Chondrocyte (in vitro differentiated cells): ENCODE measurements around the gene GALNT13. TPM values are rescaled to one million over a fixed set of nuclear protein-coding genes. Genes with fewer than 3 reads are reported as not detected.

Experiments used
- DNase-seq: peaks from one replicate; pipeline ENCODE4 v3.0.0; 2021; ENCODE audit warnings: mixed read lengths, low spot score
- H3K27ac Mint-ChIP-seq: one replicate; pipeline ENCODE4 v1.8.0; 2021; ENCODE audit warnings: mild to moderate bottlenecking, moderate library complexity, mixed read lengths; ENCODE audit not compliant: unreplicated experiment
- H3K27me3 Mint-ChIP-seq: 2 replicates; pipeline ENCODE4 v1.8.0; 2021; ENCODE audit warnings: low read depth, mixed read lengths
- H3K36me3 Mint-ChIP-seq: 2 replicates; pipeline ENCODE4 v1.8.0; 2021; ENCODE audit warnings: low read depth, mixed read lengths
- H3K4me1 Mint-ChIP-seq: 2 replicates; pipeline ENCODE4 v1.8.0; 2021; ENCODE audit warnings: low read depth, mild to moderate bottlenecking, mixed read lengths
- H3K4me3 Mint-ChIP-seq: one replicate; pipeline ENCODE4 v1.8.0; 2021; ENCODE audit warnings: mild to moderate bottlenecking, moderate library complexity, mixed read lengths; ENCODE audit not compliant: unreplicated experiment
- H3K9me3 Mint-ChIP-seq: 2 replicates; pipeline ENCODE4 v1.8.0; 2021; ENCODE audit warnings: low read depth, mixed read lengths
- total RNA-seq: library from RNA; stranded (reverse); gene quantifications from 3 replicates; pipeline ENCODE4 v1.2.1, GENCODE V29; 2021
- TF ChIP-seq, protein P1 (sequence below): fragments of 200-600 bp; sonication (generic); IDR thresholded peaks from 2 replicates; pipeline ENCODE4 v1.5.0; 2021; ENCODE audit warnings: antibody characterized with exemption, mild to moderate bottlenecking, moderate library complexity

Gene GALNT13
- total RNA-seq, 1 donor from 2014 or later, result not detected

DNA sequence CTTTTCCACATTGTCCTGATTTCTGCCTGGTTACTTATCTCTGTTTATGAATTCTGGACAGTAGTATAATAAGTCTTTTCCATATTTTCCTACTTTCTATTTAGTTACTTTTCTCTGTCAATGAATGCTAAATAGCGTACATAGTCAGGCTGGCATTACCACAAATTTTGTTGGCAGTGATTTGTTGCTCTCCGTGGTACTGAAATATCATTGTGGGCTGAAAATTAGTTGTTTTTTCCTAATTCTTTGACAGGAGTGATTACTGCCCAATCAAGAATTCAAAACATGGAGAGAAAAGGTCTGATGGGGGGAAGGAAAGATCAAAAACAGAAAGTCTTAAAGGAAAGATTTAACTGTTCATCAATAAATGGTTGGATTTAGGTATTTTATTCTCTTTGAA is 7.7 kb upstream of the GALNT13 start:
- TF ChIP-seq, protein P1, sequence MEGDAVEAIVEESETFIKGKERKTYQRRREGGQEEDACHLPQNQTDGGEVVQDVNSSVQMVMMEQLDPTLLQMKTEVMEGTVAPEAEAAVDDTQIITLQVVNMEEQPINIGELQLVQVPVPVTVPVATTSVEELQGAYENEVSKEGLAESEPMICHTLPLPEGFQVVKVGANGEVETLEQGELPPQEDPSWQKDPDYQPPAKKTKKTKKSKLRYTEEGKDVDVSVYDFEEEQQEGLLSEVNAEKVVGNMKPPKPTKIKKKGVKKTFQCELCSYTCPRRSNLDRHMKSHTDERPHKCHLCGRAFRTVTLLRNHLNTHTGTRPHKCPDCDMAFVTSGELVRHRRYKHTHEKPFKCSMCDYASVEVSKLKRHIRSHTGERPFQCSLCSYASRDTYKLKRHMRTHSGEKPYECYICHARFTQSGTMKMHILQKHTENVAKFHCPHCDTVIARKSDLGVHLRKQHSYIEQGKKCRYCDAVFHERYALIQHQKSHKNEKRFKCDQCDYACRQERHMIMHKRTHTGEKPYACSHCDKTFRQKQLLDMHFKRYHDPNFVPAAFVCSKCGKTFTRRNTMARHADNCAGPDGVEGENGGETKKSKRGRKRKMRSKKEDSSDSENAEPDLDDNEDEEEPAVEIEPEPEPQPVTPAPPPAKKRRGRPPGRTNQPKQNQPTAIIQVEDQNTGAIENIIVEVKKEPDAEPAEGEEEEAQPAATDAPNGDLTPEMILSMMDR, result no peak
- no peaks in the 10 kb centered on the region for H3K4me1 Mint-ChIP-seq
- no peak overlapping the region for H3K27ac Mint-ChIP-seq
- H3K36me3 Mint-ChIP-seq, result no peaks in the 10 kb centered on the region
- DNase-seq, result no peak
- no peaks in the 10 kb centered on the region for H3K27me3 Mint-ChIP-seq
- peaks cover 5% of the 10 kb centered on the region for H3K9me3 Mint-ChIP-seq
- H3K4me3 Mint-ChIP-seq, result no peak overlapping the region

DNA sequence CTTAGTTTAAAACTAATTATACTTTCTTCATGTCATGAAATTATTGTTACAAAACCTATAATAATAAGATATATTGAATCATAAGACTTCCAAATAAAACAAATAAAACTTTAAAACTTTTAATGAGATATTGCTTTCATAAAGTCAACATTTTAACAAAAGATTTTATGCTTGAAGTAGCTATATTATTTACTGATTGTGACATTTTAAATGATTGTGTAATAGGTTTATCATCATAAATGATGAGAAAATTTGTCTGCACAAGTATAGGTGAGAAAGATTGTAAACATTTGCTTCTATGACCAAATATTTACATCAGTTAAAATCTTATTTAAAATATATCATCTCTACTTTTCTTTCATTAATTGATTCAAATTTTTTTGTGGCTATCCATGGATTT is 5.1 kb upstream of the GALNT13 start:
- H3K36me3 Mint-ChIP-seq, result no peaks in the 10 kb centered on the region
- TF ChIP-seq, protein P1, result no peak
- peaks cover 19% of the 10 kb centered on the region for H3K27me3 Mint-ChIP-seq
- H3K4me1 Mint-ChIP-seq, result peaks cover 5% of the 10 kb centered on the region
- H3K4me3 Mint-ChIP-seq, result no peak overlapping the region
- DNase-seq, result no peak
- no peak overlapping the region for H3K27ac Mint-ChIP-seq
- H3K9me3 Mint-ChIP-seq, result peaks cover 5% of the 10 kb centered on the region

DNA sequence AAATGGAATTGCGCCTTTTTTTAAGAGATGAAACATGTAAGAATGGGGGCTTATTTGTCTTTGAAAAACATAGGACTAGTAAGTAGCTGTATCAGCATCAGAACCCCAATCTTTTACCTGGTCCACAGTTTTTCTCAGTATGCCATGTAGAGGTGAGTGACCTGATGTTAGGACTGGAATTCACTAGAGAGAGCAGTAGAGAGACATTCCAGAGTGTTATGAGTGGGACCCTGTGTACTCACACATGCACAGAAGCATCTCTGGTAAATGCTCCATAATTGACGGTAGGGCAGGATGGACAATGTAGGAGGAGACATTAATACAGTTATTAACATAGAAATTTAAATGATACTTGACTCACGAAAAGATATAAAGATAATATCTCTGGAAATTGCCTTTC is 1.4 kb upstream of the GALNT13 start:
- no peak for DNase-seq
- Mint-ChIP-seq H3K9me3 (no peaks in the 10 kb centered on the region), H3K4me1 (peaks cover 10% of the 10 kb centered on the region), H3K27me3 (peaks cover 41% of the 10 kb centered on the region), H3K36me3 (no peaks in the 10 kb centered on the region), H3K4me3 (no peak overlapping the region), H3K27ac (no peak overlapping the region)
- TF ChIP-seq, protein P1, result peak; percentile 35

DNA sequence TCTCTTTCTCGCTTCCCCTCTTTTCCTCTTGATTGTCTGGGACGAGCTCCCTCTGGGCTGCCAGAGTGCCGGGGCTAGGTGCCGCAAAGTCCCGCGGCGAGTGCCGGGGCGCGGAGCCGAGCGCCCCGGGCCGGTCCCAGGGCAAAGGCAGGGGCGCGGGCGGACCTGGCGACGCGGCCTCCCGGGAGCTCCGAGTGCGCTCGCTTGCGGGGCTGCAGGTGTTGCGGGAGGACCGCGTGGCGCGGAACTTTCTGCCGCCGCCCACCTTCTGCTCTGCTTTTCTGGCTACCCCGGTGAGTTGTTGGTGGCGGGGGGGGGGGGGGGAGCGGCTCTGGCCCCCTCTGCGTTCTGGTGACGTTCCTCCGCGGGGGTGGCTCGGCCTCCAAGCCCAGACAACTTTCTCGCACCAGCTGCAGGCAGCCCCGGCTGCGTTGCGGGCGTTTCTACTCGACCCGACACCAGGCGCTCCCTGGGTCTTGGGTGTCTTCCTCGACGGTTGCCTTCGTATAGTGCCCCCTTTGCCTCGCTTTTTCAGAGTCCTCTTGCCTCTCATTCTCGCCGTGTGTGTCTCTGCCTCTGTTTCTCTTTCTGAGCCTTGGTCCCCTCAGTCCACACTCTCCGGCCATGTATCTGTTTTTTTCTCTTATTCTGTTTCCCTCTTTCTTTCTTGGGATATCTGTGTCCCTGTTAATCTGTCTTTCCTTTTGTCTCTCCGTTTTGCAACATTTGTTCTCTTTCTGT is 759 bp downstream of the GALNT13 start:
- H3K4me1 Mint-ChIP-seq, result peaks cover 10% of the 10 kb centered on the region
- H3K27ac Mint-ChIP-seq, result no peak overlapping the region
- TF ChIP-seq, protein P1, result no peak
- H3K36me3 Mint-ChIP-seq, result no peaks in the 10 kb centered on the region
- peak overlapping the region; percentile 58 for H3K4me3 Mint-ChIP-seq
- peaks cover 51% of the 10 kb centered on the region for H3K27me3 Mint-ChIP-seq
- no peak for DNase-seq
- H3K9me3 Mint-ChIP-seq, result no peaks in the 10 kb centered on the region

DNA sequence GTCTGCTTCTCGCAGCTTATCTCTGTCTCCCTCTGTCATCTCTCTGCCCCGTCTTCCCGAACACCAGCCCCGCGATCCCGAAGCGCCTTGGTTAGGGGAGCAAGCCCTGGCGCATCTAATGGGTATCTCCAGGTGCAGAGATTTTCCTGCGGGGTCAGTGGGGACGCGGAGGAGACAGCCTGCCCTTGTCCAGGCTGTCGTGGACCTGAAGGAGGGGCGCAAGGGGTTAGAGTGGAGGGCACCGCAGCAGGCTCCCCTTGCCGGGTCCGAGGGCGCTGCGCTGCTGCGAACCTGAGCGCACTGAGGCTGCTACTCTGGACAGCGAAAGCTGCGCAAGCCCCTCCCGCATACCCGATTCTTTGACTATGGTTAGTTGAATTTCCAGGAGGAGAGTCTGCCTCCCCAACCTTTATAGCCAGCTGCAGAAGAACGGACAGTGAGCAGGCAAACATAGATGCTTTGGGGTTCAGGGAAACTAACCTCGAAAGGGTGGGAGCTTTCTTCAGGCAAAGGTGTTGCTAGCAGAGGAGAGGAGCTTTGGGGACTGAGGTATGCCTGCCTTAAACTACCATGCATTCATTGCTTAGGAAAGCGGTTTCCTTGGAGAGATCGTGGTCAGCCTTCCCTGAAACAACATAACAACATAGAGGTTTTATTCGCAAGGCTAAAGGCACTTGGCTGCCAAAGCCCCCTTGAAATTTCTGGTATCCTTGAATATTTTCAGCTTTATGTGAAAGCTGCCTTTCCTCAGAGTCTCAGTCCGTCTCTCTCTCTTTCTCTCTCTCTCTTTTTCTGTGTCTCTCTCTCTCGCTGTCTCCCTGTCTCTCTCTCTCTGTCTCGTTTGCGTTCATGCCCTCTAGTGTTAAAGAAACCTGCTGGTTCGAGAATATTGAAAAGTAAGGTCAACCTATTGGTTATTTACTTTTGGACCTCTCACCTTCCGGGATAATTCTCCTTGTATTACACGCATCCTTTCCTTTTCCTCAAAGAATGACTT is 1.6 kb downstream of the GALNT13 start:
- H3K4me1 Mint-ChIP-seq, result peaks cover 10% of the 10 kb centered on the region
- H3K27ac Mint-ChIP-seq, result no peak overlapping the region

More for the DNA sequence above, 1.6 kb downstream of the GALNT13 start:
- peak; percentile 71 for DNase-seq
- Mint-ChIP-seq H3K4me3 (peak overlapping the region; percentile 58), H3K36me3 (no peaks in the 10 kb centered on the region), H3K9me3 (no peaks in the 10 kb centered on the region), H3K27me3 (peaks cover 52% of the 10 kb centered on the region)
- TF ChIP-seq, protein P1, result no peak
